Mesodermal cell (in vitro differentiated cells): ENCODE measurements around the gene LGALS14.
A peak's percentile ranks its signal among the peaks of the same experiment; 100 is the strongest.
"Not testable (repeated sequence)": the region's sequence is repeated elsewhere in the genome, so short reads cannot be mapped to it uniquely, and the experiment has no call there.

Source experiments
- H3K27ac ChIP-seq: 2 replicates; pipeline ENCODE4 v1.7.0; 2013; ENCODE audit warnings: mild to moderate bottlenecking, low read depth, low read length, moderate library complexity; ENCODE audit not compliant: severe bottlenecking
- H3K36me3 ChIP-seq: 2 replicates; pipeline ENCODE4 v1.7.1; 2013; ENCODE audit warnings: mild to moderate bottlenecking, low read length, moderate library complexity; ENCODE audit not compliant: control insufficient read depth, insufficient read depth
- H3K4me1 ChIP-seq: one replicate; pipeline ENCODE4 v1.7.1; 2013; ENCODE audit warnings: mild to moderate bottlenecking, low read length; ENCODE audit not compliant: insufficient read depth, control insufficient read depth, poor library complexity, severe bottlenecking
- H3K4me3 ChIP-seq: 2 replicates; pipeline ENCODE4 v1.7.0; 2013; ENCODE audit warnings: low read length, control low read depth, mild to moderate bottlenecking; ENCODE audit not compliant: insufficient read depth, poor library complexity, severe bottlenecking; ENCODE audit errors: extremely low read depth
- H3K9me3 ChIP-seq: 2 replicates; pipeline ENCODE4 v1.7.1; 2013; ENCODE audit warnings: mild to moderate bottlenecking, low read length, moderate library complexity; ENCODE audit not compliant: control insufficient read depth
- WGBS, 2 experiments: methylation state at CpG; one replicate each; pipeline ENCODE4 v1.1.5; 2013; ENCODE audit warnings: missing lambda C conversion rate in 2 of 2; ENCODE audit not compliant: insufficient coverage in 2 of 2; 5-methylcytosine and 5-hydroxymethylcytosine counted together

Gene LGALS14

GRCh38 chr19:39676004-39676403 lies 28.3 kb upstream of the LGALS14 start:
- Histone ChIP-seq H3K9me3 (no peaks in the 10 kb centered on the region), H3K4me1 (no peaks in the 10 kb centered on the region), H3K36me3 (no peaks in the 10 kb centered on the region), H3K4me3 (no peak overlapping the region), H3K27ac (no peak overlapping the region)
- WGBS, 2 experiments, result 78 to 89% methylated on average over 1 to 3 of the region's 3 CpGs

GRCh38 chr19:39677961-39678889 lies 26.1 kb upstream of the LGALS14 start:
- H3K4me3 ChIP-seq, result no peak overlapping the region
- H3K4me1 ChIP-seq, result no peaks in the 10 kb centered on the region
- no peaks in the 10 kb centered on the region for H3K36me3 ChIP-seq
- 70 to 75% methylated on average over 5 to 9 of the region's 10 CpGs for WGBS, 2 experiments
- H3K9me3 ChIP-seq, result no peaks in the 10 kb centered on the region
- H3K27ac ChIP-seq, result no peak overlapping the region

- Histone ChIP-seq H3K27ac (no peak overlapping the region), H3K9me3 (no peaks in the 10 kb centered on the region), H3K4me3 (no peak overlapping the region), H3K4me1 (no peaks in the 10 kb centered on the region), H3K36me3 (no peaks in the 10 kb centered on the region)
- WGBS, 2 experiments, result 78 to 88% methylated on average over 6 to 9 of the region's 10 CpGs
These were observed 25.1 kb upstream of the LGALS14 start for GRCh38 chr19:39679056-39679790.

GRCh38 chr19:39679791-39680168 lies 24.5 kb upstream of the LGALS14 start:
- H3K36me3 ChIP-seq, result no peaks in the 10 kb centered on the region
- 83 to 89% methylated on average over 1 of the region's 3 CpGs for WGBS, 2 experiments
- H3K27ac ChIP-seq, result no peak overlapping the region
- no peaks in the 10 kb centered on the region for H3K9me3 ChIP-seq
- H3K4me1 ChIP-seq, result peaks cover 4% of the 10 kb centered on the region
- no peak overlapping the region for H3K4me3 ChIP-seq

GRCh38 chr19:39680593-39680992 lies 23.7 kb upstream of the LGALS14 start:
- Histone ChIP-seq H3K9me3 (no peaks in the 10 kb centered on the region), H3K36me3 (no peaks in the 10 kb centered on the region), H3K27ac (no peak overlapping the region), H3K4me1 (peaks cover 5% of the 10 kb centered on the region), H3K4me3 (no peak overlapping the region)
- 78 to 85% methylated on average over 3 of the region's 3 CpGs for WGBS, 2 experiments

GRCh38 chr19:39681416-39681815 lies 22.9 kb upstream of the LGALS14 start:
- peaks cover 5% of the 10 kb centered on the region for H3K4me1 ChIP-seq

GRCh38 chr19:39684267-39684666 lies 20.0 kb upstream of the LGALS14 start:
- no peaks in the 10 kb centered on the region for H3K9me3 ChIP-seq
- WGBS, 2 experiments, result 59 to 82% methylated on average over 3 to 5 of the region's 5 CpGs
- no peak overlapping the region for H3K4me3 ChIP-seq
- H3K4me1 ChIP-seq, result peaks cover 5% of the 10 kb centered on the region
- H3K36me3 ChIP-seq, result no peaks in the 10 kb centered on the region
- peak overlapping the region; percentile 36 for H3K27ac ChIP-seq

More at GRCh38 chr19:39681416-39681815, 22.9 kb upstream of the LGALS14 start:
- 93 to 96% methylated on average over 4 of the region's 5 CpGs for WGBS, 2 experiments
- Histone ChIP-seq H3K4me3 (no peak overlapping the region), H3K27ac (no peak overlapping the region), H3K36me3 (no peaks in the 10 kb centered on the region), H3K9me3 (no peaks in the 10 kb centered on the region)

GRCh38 chr19:39686739-39687138 lies 17.5 kb upstream of the LGALS14 start:
- Histone ChIP-seq H3K4me3 (no peak overlapping the region), H3K27ac (no peak overlapping the region), H3K4me1 (peaks cover 5% of the 10 kb centered on the region), H3K9me3 (no peaks in the 10 kb centered on the region), H3K36me3 (no peaks in the 10 kb centered on the region)
- WGBS, 2 experiments, result no CpG with 5 or more reads among the region's 3 CpGs

- H3K36me3 ChIP-seq, H3K4me3 ChIP-seq: not testable (repeated sequence)
- 81 to 88% methylated on average over 1 to 3 of the region's 4 CpGs for WGBS, 2 experiments
These were observed 15.6 kb upstream of the LGALS14 start for GRCh38 chr19:39688637-39689036.

GRCh38 chr19:39692166-39692565 lies 12.1 kb upstream of the LGALS14 start:
- 50 to 71% methylated on average over 1 to 2 of the region's 3 CpGs for WGBS, 2 experiments

More at GRCh38 chr19:39688637-39689036, 15.6 kb upstream of the LGALS14 start:
- not testable (repeated sequence) for H3K4me1 ChIP-seq, H3K9me3 ChIP-seq, H3K27ac ChIP-seq

More at GRCh38 chr19:39692166-39692565, 12.1 kb upstream of the LGALS14 start:
- Histone ChIP-seq H3K36me3 (no peaks in the 10 kb centered on the region), H3K4me1 (no peaks in the 10 kb centered on the region), H3K27ac (no peak overlapping the region), H3K9me3 (no peaks in the 10 kb centered on the region), H3K4me3 (no peak overlapping the region)
